DND-41 (cell line): ENCODE measurements around the gene ZNF79.

ENCODE experiments used
- CTCF ChIP-seq: IDR thresholded peaks from 2 replicates; pipeline ENCODE4 v1.5.1; 2012; ENCODE audit warnings: borderline replicate concordance, low read length, moderate library complexity, mild to moderate bottlenecking; ENCODE audit not compliant: poor library complexity, severe bottlenecking; ENCODE audit errors: extremely low read depth
- EZH2 ChIP-seq: IDR thresholded peaks from 3 replicates; pipeline ENCODE4 v1.6.1; 2012; ENCODE audit warnings: borderline replicate concordance, low read depth, mild to moderate bottlenecking, moderate library complexity, low read length, inconsistent platforms; ENCODE audit not compliant: severe bottlenecking

- no peak for TF ChIP-seq CTCF
- TF ChIP-seq EZH2, result no peak
These were observed 37.2 kb upstream of the ZNF79 start for GRCh38 chr9:127386981-127387380.
